Measurements from ENCODE around the gene TRPC4AP. TPM values are rescaled to one million over a fixed set of nuclear protein-coding genes. Genes with fewer than 3 reads are reported as not detected.

The TRPC4AP gene
- total RNA-seq, 1 experiment from 2014 or later, result 48.6 TPM

GRCh38 chr20:35104685-35105295 lies 12.2 kb upstream of the TRPC4AP start:
- RAD21 ChIA-PET (ENCODE audit: low non-redundant PET in 1 of 2, low total read pairs in 2 of 2, uncharacterized antibody in 2 of 2, unreplicated experiment in 2 of 2), result no interaction called here
- Histone ChIP-seq H3K9me2 (ENCODE audit: insufficient read depth) (no peaks in the 10 kb centered on the region), H2AFZ (ENCODE audit: low read depth, low read length, poor library complexity, severe bottlenecking) (no peak overlapping the region), H3K36me3 (ENCODE audit: control insufficient read depth in 1 of 2, insufficient read depth in 2 of 2, low read length in 2 of 2) (no peaks in the 10 kb centered on the region), H3K27me3 (ENCODE audit: insufficient read depth, low read length) (no peaks in the 10 kb centered on the region), H3K4me3 (replicated peaks in 1 of 2; ENCODE audit: low read depth in 1 of 2, low read length in 2 of 2) (no peak overlapping the region), H3K9ac (ENCODE audit: low read length) (no peak overlapping the region), H3K79me2 (ENCODE audit: insufficient read depth, low read length) (no peaks in the 10 kb centered on the region), H3K4me1 (ENCODE audit: control insufficient read depth in 1 of 2, insufficient read depth in 2 of 2, low read length in 2 of 2) (no peaks in the 10 kb centered on the region), H3K9me3 (ENCODE audit: control insufficient read depth in 1 of 2, insufficient read depth in 1 of 2, low read depth in 1 of 2, low read length in 2 of 2) (no peaks in the 10 kb centered on the region), H3K4me2 (ENCODE audit: low read length) (no peak overlapping the region), H4K20me1 (ENCODE audit: insufficient read depth) (no peaks in the 10 kb centered on the region), H3K27ac (ENCODE audit: low read depth, low read length) (no peak overlapping the region)
- POLR2A ChIA-PET, result no interaction called here
- intact Hi-C loops (cut with micrococcal nuclease), result no loop called here
- DNase-seq (ENCODE audit: low read depth, low spot score) (no peak), ATAC-seq (no peak)
- CTCF ChIA-PET, result interaction anchor here (1.0 kb wide), 1 partner anchor 8 kb away, joined by 3 read pairs; no protein-coding TSS in a partner anchor
- no TSS peak for BruUV-seq (replicated peaks)
- TF ChIP-seq EZH2phosphoT487 (IDR thresholded peaks at IDR 0.05; ENCODE audit: borderline replicate concordance), result no peak

GRCh38 chr20:35101620-35102019 lies 9.0 kb upstream of the TRPC4AP start:
- intact Hi-C loops (cut with micrococcal nuclease), result no loop called here
- Histone ChIP-seq H3K4me3 (replicated peaks in 1 of 2; ENCODE audit: low read depth in 1 of 2, low read length in 2 of 2) (no peak overlapping the region), H3K36me3 (ENCODE audit: control insufficient read depth in 1 of 2, insufficient read depth in 2 of 2, low read length in 2 of 2) (no peaks in the 10 kb centered on the region), H3K9ac (ENCODE audit: low read length) (no peak overlapping the region), H3K9me2 (ENCODE audit: insufficient read depth) (no peaks in the 10 kb centered on the region), H3K9me3 (ENCODE audit: control insufficient read depth in 1 of 2, insufficient read depth in 1 of 2, low read depth in 1 of 2, low read length in 2 of 2) (no peaks in the 10 kb centered on the region), H3K4me2 (ENCODE audit: low read length) (no peak overlapping the region), H3K4me1 (ENCODE audit: control insufficient read depth in 1 of 2, insufficient read depth in 2 of 2, low read length in 2 of 2) (peaks cover 0 to 1% of the 10 kb centered on the region in 2 experiments; a peak in 1 of 4 replicates), H2AFZ (ENCODE audit: low read depth, low read length, poor library complexity, severe bottlenecking) (no peak overlapping the region), H3K79me2 (ENCODE audit: insufficient read depth, low read length) (no peaks in the 10 kb centered on the region), H3K27me3 (ENCODE audit: insufficient read depth, low read length) (no peaks in the 10 kb centered on the region), H4K20me1 (ENCODE audit: insufficient read depth) (no peaks in the 10 kb centered on the region), H3K27ac (ENCODE audit: low read depth, low read length) (no peak overlapping the region)
- POLR2A ChIA-PET, result no interaction called here
- ATAC-seq (no peak), DNase-seq (ENCODE audit: low read depth, low spot score) (no peak)
- BruUV-seq (replicated peaks), result no TSS peak
- RAD21 ChIA-PET (ENCODE audit: low non-redundant PET in 1 of 2, low total read pairs in 2 of 2, uncharacterized antibody in 2 of 2, unreplicated experiment in 2 of 2), result no interaction called here
- CTCF ChIA-PET, result no interaction called here
- TF ChIP-seq ELF1 (IDR thresholded peaks at IDR 0.05; ENCODE audit: borderline replicate concordance, low read depth) (no peak), ATF3 (IDR thresholded peaks at IDR 0.05) (no peak), CBX3 (IDR thresholded peaks at IDR 0.05; ENCODE audit: low read depth) (no peak), YY1 (IDR thresholded peaks at IDR 0.05; ENCODE audit: extremely low read depth, insufficient replicate concordance, low read depth, low read length) (no peak), JUND (IDR thresholded peaks at IDR 0.05) (no peak), EGR1 (IDR thresholded peaks at IDR 0.05; ENCODE audit: low read depth) (no peak), CTCF (IDR thresholded peaks at IDR 0.05 in 2 of 3, conservative IDR thresholded peaks at IDR 0.05 in 1 of 3; ENCODE audit: borderline replicate concordance in 1 of 3, insufficient read depth in 1 of 3, low read depth in 2 of 3, low read length in 2 of 3) (no peak), SP1 (IDR thresholded peaks at IDR 0.05; ENCODE audit: low read depth) (no peak), EZH2phosphoT487 (IDR thresholded peaks at IDR 0.05; ENCODE audit: borderline replicate concordance) (no peak)
